WERI-Rb-1 (cell line): ENCODE data around the gene OBSCN.

Source experiments
- DNase-seq: peaks from one replicate; pipeline ENCODE4 v3.0.0-alpha.2; 2020
- H3K27ac ChIP-seq: fragments of 250-450 bp; sonication (Bioruptor Pico); 2 replicates; pipeline ENCODE4 v1.5.1; 2020; ENCODE audit warnings: mild to moderate bottlenecking, moderate library complexity
- H3K27me3 ChIP-seq: fragments of 250-450 bp; sonication (Bioruptor Pico); 2 replicates; pipeline ENCODE4 v1.5.1; 2021; ENCODE audit warnings: mild to moderate bottlenecking, low read depth, moderate library complexity; ENCODE audit not compliant: insufficient read depth, severe bottlenecking
- H3K36me3 ChIP-seq: fragments of 250-450 bp; sonication (Bioruptor Pico); 2 replicates; pipeline ENCODE4 v1.5.1; 2020; ENCODE audit warnings: mild to moderate bottlenecking, moderate library complexity
- H3K4me3 ChIP-seq: 2 replicates; pipeline ENCODE4 v1.5.1; 2011; ENCODE audit warnings: low read depth, mild to moderate bottlenecking, control low read depth, low read length
- H3K9me3 ChIP-seq: fragments of 250-450 bp; sonication (Bioruptor Pico); 2 replicates; pipeline ENCODE4 v1.5.1; 2021; ENCODE audit warnings: mild to moderate bottlenecking, moderate library complexity; ENCODE audit not compliant: severe bottlenecking
- TF ChIP-seq, protein P1 (sequence below): IDR thresholded peaks from 2 replicates; pipeline ENCODE4 v1.5.1; 2011; ENCODE audit warnings: low read depth, mild to moderate bottlenecking, control low read depth, inconsistent platforms, low read length

Gene OBSCN

DNA sequence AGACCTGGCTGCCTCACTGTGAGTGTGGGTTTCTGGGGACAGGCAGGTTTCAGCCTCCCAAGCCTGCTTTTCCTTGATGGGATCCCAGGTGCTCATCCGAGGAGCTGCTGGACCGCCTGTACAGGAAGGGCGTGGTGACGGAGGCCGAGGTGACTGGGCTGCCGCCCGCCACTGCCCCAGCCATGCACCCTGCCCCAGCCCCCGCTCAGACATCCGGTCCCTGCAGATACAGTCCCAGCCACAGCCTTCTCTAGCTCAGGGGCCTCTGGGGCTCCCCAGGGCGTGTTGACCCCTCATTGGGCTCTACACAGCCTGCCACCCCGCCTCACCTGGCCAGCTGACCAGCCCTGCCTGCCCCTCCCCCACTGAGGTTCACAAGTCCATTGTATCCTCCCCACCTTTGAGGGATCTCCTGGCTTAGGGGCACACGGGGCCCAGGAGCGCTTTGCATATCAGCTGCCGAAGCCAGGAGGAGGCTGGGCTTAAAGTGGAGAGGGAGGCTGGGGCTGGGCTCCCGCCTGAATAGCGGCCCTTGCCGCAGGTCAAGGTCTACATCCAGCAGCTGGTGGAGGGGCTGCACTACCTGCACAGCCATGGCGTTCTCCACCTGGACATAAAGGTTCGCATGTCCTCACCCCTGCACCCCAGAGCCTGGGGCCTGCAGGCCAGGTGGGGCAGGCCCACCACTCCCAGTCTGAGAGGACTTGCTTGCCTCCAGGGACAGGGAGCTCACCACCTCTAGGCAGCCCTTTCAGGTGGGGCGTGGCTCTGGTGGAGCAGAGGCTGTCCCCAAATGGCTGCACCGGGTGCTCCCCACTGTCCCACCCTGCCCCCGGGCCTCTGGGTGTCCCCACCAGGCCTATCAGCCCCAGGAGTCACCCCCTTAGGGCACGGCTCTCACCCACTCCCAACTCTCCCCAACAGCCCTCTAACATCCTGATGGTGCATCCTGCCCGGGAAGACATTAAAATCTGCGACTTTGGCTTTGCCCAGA lies 160.3 kb downstream of the OBSCN start:
- peak; percentile 24 for DNase-seq
- no peak overlapping the region for H3K4me3 ChIP-seq
- no peaks in the 10 kb centered on the region for H3K9me3 ChIP-seq
- TF ChIP-seq, protein P1, sequence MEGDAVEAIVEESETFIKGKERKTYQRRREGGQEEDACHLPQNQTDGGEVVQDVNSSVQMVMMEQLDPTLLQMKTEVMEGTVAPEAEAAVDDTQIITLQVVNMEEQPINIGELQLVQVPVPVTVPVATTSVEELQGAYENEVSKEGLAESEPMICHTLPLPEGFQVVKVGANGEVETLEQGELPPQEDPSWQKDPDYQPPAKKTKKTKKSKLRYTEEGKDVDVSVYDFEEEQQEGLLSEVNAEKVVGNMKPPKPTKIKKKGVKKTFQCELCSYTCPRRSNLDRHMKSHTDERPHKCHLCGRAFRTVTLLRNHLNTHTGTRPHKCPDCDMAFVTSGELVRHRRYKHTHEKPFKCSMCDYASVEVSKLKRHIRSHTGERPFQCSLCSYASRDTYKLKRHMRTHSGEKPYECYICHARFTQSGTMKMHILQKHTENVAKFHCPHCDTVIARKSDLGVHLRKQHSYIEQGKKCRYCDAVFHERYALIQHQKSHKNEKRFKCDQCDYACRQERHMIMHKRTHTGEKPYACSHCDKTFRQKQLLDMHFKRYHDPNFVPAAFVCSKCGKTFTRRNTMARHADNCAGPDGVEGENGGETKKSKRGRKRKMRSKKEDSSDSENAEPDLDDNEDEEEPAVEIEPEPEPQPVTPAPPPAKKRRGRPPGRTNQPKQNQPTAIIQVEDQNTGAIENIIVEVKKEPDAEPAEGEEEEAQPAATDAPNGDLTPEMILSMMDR: no peak
- no peak overlapping the region for H3K27ac ChIP-seq
- no peaks in the 10 kb centered on the region for H3K36me3 ChIP-seq
- H3K27me3 ChIP-seq: no peaks in the 10 kb centered on the region

DNA sequence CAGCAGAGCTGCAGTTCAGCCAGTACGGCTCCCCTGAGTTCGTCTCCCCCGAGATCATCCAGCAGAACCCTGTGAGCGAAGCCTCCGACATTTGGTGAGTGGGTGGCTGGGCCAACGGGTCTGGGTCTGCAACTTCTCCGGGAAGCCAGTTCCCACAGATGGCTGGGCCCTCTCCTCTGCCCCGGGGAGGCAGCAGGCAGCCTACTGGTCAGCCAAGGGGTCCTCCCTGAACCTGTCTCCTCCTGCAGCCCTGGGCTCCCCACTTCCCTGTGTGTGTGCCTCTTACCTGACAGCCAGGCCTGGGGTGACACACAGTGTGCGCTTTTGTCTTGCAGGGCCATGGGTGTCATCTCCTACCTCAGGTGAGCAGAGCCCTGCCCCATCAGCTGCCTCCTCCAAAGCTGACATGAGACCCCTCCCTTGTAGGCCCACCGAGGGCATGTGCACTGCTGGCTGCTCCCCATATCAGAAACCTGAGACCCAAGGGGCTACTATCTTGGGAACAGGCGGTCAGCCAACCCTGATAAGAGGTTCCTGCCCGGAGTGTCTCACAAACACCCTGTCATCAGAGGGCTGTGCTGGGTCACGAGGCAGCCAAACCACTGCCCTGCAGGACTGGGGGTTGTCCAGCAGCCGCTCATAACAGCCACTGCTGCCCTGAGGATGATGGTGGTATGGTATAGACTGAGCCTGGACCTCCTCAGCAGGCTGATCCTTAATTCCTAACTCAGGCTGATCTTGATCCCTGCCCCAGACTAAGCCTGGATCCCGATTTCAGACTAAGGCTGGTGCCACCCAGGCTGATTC lies 161.2 kb downstream of the OBSCN start:
- no peaks in the 10 kb centered on the region for H3K36me3 ChIP-seq
- no peaks in the 10 kb centered on the region for H3K27me3 ChIP-seq
- H3K27ac ChIP-seq: no peak overlapping the region
- no peak overlapping the region for H3K4me3 ChIP-seq
- no peaks in the 10 kb centered on the region for H3K9me3 ChIP-seq
- TF ChIP-seq, protein P1: no peak
- DNase-seq: peak; percentile 1

DNA sequence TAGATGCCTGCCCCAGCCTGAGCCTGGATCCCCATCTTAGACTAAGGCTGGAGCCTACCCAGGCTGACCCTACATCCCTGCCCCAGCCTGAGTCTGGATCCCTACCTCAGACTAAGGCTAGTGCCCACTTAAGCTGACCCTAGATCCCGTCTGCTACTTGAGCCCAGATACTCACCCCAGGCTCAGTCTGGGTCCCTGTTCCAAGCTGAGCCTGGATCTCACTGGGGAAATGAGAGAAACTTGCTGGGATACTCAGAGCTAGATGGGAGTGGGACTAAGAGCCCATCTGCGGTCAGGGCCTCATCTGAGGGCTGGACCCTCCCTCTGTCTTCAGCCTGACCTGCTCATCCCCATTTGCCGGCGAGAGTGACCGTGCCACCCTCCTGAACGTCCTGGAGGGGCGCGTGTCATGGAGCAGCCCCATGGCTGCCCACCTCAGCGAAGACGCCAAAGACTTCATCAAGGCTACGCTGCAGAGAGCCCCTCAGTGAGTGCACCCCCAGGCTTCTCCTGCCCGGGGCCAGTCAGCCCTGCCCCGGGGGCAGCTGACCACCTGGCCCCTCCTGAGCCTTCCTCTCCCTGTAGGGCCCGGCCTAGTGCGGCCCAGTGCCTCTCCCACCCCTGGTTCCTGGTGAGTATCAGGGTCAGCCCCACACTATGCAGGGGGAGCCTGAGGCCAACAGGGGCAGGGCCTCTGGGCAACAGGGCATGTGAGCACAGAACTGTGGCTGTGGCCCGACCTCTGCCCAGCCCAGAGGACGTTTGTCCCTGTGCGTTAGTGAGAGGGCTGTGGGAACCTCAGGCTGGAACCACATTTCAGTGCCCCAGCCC lies 162.0 kb downstream of the OBSCN start:
- Histone ChIP-seq H3K27ac (no peak overlapping the region), H3K4me3 (no peak overlapping the region), H3K36me3 (no peaks in the 10 kb centered on the region), H3K9me3 (no peaks in the 10 kb centered on the region), H3K27me3 (no peaks in the 10 kb centered on the region)
- TF ChIP-seq, protein P1: no peak
- peak; percentile 2 for DNase-seq

DNA sequence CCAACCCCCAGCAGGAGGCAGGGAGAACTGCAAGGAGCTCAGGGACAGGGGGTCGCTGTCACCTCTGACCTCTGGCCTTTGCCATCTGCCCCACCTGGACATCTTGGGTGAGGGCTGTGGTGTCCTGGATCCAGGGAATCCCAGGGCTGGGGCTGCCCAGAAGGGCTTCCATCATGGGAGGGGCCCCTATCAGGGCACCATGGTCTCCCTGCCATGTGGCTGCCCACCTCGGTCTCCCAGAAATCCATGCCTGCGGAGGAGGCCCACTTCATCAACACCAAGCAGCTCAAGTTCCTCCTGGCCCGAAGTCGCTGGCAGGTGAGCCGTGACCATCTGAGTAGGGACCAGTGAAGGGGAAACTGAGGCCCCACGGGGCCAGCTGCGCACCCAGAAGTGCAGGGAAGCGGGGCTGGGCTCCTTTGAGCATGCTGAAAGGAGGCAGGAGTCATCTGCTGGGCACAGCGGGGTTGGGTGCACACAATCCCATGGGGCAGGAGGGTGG lies 162.6 kb downstream of the OBSCN start:
- TF ChIP-seq, protein P1: no peak
- no peak overlapping the region for H3K27ac ChIP-seq
- H3K36me3 ChIP-seq: no peaks in the 10 kb centered on the region
- H3K4me3 ChIP-seq: no peak overlapping the region
- DNase-seq: peak; percentile 0
- no peaks in the 10 kb centered on the region for H3K9me3 ChIP-seq
- H3K27me3 ChIP-seq: no peaks in the 10 kb centered on the region
